Hematopoietic multipotent progenitor cell treated with erythropoietin and hydrocortisone succinate and interleukin-3 and kit ligand, for 15 days (in vitro differentiated cells): ENCODE measurements around the gene TIMP1.
"Not testable (repeated sequence)": the region's sequence is repeated elsewhere in the genome, so short reads cannot be mapped to it uniquely, and the experiment has no call there.

Experiments used
- DNase-seq: peaks from one replicate; pipeline ENCODE4 v3.0.0-alpha.2; 2015; ENCODE audit warnings: low spot score

Gene TIMP1

DNA sequence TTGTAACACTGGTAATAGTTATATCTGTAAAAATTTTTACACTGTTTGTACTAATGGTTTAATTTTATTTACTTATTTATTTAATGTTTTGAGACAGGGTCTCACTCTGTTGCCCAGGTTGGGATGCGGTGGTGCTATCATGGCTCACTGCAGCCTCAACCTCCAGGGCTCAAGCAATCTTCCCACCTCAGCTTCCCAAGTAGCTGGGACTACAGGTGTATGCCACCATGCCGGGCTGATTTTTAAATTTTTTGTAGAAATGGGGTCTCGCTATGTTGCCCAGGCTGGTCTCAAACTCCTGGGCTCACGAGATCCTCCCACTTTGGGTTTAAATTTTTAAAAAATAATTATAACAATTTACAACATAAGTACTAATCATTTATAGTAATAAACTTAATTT lies 20.9 kb downstream of the TIMP1 start:
- DNase-seq = not testable (repeated sequence)

DNA sequence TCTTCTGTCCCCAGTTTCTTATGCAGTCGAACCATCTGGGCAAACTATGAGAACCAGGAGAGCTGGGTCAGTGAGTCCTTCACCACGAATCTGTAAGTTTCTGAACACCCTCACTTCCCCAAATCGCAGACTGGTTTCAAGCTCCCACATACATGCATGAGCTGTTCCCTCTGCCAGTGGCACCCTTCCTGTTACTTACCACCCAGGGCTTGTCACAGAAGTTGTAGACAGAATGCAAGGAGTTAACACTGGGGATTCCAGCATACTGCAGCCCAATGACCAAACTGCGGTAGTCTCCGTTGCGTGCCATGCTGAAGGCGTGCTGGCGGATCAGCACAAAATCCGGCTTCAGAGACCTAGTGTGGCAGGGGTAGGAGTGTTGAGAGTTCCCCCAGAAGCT lies 22.8 kb downstream of the TIMP1 start:
- no peak for DNase-seq

DNA sequence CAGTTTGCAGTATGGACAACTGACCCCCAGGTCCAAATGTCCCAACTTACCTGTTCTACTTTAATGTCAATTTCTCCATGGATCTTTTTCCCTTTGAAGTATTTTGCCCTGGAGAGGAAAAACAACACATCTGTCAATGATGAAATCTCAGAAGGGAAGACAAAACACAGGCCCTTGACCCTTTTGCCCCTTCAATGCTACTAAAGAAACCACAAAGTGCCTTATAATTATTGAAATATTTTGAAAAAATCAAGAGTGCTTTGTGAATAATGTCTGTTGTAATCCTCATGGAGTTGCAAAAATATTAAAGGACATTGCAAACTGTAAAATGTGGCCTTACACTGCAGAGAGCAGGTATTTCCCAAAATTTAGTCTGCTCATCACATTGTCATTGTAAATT lies 24.9 kb downstream of the TIMP1 start:
- DNase-seq = no peak

DNA sequence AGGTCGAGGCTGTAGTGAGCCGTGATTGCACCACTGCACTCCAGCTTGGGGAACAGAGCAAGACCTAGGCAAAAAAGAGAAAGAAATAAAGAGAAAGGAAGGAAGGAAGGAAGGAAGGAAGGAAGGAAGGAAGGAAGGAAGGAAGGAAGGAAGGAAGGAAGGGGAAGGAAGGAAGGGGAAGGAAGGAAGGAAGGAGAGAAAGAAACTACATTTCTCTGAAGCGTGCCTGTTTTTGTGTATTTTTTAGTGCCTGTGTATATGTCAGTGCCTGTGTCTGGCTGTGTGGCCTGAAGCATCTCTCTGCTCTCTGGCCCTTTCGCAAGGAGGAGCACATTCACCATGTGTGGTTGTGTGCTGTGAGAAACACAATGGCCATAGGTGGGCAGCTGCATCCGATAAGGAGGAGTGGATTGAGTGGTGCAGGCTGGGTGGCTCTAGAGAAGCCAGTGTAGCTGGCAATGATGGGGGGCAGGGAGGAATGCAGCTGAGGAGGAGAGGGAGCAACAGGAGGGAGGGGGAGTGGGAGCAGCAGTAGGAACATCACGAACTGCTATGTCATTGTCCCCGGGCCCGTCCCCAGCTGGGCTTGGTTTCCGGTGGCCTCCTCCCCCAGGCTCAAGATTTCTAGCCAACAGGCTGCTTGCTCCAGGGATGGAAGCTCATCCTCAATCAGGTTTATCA lies 26.0 kb downstream of the TIMP1 start:
- DNase-seq = no peak

DNA sequence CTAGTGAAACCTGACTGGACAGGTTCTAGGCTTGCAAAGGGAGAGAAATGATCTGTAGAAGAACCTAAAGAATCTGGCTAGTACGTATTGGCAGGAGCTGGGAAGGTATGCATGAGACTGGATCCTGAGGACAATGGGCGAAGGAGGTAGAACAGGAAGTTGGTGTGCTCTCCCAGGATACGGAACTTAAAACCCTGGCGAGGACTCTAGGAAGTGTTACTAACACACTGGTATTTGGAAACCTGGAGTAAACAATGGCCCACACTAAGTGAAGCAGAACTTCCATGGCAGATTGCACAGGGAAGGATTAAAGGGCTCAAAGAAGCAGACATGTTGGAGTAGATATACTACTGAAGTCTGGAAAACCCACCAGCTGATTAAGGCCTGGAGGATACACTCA lies 28.3 kb downstream of the TIMP1 start:
- no peak for DNase-seq

DNA sequence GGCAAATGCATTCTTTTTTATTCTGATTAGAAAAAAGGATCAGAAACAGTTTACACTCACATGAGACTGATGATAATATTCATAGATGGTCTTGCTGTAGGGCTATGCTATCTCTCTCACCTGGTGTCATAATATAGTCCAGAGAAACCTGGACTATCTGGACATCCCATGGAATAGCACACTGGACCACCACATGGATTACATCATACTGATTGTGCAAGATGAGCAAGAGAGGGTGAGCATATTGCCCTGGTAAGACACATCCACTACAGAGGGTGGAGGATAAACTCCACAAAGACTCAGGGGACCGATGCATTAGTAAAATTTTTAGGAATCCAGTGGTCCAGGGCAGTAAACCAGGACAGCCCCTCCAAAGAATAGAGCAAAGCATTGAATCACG lies 29.3 kb downstream of the TIMP1 start:
- no peak for DNase-seq

DNA sequence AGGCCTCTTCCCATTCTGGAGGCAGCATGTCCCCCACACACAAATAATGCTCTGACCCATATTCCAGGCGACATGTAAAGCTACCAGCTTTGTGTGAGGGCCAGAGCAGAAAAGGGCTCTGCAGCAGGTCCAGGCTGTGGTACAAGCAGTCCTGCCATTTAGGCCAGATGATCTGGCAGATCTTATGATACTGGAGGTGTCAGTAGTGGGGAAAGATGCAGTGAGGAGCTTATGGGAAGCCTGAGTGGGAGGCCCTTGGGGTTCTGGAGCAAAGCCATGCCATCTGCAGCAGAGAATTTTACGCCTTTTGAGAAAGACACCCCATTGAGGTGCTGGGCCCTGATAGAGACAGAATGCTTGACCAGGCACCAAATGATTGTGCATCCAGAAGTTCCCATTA lies 29.7 kb downstream of the TIMP1 start:
- DNase-seq = no peak

DNA sequence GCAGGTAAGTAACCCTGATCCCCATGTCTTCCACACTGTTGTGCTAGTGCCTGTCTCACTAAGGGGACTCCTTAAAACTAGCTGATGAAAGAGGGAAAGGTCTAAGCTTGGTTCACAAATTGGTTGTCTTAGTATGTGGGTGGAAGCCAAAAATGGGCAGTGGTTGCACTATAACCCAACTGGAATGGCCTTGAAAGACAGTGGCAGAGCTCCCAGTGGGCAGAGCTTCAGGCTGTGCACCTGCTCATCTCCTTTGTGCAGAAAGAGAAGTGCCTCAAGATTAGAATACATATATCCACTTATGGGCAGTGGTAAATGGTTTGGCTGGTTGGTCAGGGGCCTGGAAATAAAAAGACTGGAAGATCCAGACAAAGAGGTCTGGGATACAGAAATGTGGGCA lies 30.2 kb downstream of the TIMP1 start:
- DNase-seq = no peak

DNA sequence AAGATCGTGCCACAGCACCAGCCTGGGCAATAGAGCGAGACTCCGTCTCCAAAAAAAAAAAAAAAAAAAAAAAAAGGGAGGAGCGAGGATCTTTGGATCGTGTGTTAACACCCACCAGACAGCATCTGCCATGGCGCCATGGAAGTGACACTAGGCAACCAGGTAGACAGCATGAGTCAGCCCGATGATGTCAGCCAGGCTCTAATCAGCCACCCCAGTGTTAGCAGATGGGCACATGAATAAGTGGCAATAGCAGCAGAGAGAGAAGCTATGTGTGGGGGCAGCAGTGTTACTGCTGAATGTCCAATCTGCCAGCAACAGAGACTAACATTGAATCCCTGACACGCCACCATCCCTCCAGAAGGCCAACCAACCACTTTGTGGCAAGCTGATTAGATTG lies 30.8 kb downstream of the TIMP1 start:
- DNase-seq = peak; percentile 2

DNA sequence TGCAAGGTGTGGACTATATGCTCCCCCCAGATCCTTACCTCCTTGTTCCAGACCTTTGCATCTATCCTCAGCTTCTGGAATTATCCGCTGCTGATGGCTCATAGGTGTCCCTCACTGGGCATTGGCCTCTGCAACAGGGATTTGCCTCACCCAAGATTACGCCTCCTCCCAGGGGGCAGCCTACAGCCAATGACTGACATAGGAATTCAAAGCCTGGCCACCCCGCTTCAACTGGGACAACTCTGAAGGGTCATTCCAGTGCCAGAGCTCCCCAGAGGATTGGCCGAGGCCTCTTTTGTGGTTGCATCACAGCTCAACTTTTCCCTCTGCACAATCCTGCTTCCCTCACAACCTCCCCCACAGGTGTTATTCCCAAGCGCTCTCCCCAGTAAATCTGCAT lies 32.4 kb downstream of the TIMP1 start:
- no peak for DNase-seq

DNA sequence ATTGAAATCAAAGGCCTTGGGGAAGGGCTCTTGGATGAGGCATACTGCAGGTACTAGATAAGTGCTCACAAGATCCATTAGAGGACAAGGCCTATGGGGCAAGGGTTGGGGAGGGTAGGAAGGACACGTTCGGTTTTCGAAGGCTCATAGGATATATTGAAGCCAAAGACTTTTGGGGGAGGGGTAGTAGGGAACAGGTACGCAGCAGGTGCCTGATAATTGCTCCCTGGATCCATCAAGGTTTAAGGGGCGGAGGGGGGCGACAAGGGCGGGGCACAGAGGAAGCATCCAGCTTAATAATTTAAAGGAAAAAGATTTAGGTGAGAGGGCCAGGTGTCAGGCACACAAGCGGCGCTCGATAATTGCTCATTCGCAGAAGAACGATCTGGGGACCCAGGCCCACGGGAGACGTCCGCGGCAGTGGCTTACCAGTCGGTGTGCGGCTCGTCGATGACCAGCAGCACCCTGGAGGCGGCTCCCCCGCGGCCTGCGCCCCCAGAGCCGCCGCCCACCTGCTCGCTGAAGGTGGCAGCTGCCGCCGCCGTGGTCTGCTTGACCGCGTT lies 36.8 kb downstream of the TIMP1 start:
- DNase-seq = no peak

DNA sequence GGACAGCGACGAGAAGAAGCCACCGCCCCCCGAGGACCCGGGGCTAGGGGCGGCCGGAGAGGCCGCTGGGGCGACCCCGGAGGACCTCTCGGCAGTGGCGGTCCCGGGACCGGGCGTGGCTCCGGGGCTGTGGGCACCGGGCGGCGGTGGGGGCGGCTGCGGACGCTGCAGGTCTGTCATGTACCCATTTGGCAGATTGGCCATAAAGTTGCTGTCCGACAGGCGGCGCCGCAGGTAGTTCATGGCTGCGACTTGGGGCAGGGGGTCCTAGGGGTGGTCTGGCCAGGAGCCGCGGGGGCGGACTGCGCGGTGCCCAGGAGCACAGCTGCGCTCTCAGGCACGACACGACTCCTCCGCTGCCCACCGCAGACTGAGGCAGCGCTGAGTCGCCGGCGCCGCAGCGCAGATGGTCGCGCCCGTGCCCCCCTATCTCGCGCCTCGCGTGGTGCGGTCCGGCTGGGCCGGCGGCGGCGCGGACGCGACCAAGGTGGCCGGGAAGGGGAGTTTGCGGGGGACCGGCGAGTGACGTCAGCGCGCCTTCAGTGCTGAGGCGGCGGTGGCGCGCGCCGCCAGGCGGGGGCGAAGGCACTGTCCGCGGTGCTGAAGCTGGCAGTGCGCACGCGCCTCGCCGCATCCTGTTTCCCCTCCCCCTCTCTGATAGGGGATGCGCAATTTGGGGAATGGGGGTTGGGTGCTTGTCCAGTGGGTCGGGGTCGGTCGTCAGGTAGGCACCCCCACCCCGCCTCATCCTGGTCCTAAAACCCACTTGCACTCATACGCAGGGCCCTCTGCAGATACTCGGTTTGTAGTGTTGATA lies 37.5 kb downstream of the TIMP1 start, which contains the start of gene SYN1:
Gene SYN1 (minus strand): TSS at position 372 of the 817 bp plus-strand sequence. CDS start 129 bp downstream, at position 243.
- DNase-seq = peak; percentile 71

DNA sequence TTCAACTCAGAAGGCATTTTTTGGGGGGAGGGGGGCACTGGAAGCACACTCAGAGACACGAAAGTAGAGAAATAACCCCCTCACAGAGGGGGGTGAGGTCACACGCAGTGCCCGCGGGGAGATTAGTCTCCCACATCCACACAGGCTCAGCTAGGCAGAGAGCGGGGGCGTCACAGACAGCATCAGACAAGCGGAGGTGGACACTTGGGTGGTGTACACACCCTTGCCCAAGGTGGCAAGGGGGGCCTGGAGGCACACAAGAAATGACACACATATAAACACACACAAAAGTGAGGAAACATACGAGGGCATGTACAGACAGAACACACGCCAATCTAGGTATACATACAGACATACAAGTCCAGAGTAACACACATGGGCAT lies 38.1 kb downstream of the TIMP1 start:
- no peak for DNase-seq

DNA sequence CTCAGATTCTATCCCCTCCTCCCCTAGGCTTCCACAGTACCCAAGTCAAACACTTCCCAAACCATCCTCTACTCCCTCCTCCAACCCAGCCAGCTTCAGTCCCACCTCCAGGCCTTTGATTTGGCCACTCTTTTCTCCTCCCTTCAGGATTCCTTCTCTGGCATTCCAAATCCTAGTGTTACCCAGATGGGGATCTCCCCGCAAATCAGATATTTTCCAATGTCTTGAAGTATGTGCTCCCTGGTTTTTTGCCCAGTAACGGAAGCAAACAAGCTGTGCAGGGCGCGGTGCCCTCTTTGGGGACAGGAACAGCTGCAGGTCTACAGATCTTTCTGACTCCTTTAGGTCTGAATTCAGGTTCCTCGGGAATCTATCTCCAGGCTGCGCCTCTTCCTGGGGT lies 39.6 kb downstream of the TIMP1 start:
- DNase-seq = no peak

DNA sequence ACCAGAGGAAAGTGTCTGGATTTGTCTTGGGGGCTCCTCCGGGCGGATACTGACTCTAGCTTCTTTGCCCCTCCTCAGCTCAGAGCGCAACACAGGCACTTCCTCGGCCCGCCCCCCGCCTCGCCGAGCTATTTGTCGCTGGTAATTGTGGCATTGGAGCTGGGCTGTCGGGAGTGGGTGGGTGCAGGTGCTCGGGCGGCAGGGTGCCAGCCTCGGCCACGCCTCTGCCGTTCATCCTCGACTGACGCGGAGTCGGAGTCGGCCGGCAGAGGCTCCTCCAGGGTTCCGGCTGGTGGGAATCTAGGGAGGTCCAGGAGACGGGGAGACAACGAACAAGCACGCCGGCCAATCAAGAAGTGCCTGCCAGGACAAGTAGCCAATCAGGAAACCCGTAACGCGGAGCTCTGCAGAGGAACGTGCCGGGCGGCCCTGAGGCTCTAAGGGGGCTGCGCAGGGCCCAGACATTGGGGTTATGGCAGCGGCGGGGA lies 41.3 kb downstream of the TIMP1 start:
- DNase-seq = no peak

DNA sequence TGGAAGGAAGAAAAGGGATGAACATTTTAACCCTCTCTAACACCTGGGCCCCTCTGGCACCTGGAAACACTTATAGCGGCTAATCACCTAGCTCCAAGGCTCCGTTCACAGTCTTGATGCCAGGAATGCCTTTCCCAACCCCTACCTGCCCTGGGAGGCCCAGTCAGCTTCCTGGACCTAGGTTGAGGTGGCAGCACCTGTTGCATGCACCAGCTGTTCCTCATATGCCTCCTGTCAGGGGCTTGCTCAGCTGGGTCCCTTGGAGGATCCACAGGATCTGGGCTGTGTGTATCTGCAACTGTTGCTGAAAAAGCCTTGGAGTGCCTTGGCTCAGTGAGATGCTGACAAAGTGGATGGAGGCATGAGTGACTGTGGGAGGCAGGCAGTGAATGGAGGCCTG lies 43.1 kb downstream of the TIMP1 start:
- DNase-seq = no peak

DNA sequence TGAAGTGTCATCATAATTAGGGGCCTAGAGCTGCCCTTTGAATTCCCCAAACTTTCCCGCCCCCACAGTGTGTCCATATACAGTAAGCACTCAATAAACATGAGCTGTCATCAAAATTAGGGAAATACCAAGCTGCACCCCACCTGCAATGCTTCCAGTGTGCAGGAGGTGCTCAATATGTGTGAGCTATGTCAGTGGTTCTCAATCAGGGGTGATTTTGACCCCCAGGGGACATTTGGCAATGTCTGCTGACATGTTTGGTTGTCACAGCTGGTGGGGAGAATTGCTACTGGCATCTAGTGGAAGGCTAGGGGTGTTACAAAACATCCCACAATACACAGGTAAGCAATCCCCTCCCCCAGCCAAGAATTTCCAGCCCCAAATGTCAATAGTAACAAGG lies 46.7 kb downstream of the TIMP1 start:
- DNase-seq = no peak

DNA sequence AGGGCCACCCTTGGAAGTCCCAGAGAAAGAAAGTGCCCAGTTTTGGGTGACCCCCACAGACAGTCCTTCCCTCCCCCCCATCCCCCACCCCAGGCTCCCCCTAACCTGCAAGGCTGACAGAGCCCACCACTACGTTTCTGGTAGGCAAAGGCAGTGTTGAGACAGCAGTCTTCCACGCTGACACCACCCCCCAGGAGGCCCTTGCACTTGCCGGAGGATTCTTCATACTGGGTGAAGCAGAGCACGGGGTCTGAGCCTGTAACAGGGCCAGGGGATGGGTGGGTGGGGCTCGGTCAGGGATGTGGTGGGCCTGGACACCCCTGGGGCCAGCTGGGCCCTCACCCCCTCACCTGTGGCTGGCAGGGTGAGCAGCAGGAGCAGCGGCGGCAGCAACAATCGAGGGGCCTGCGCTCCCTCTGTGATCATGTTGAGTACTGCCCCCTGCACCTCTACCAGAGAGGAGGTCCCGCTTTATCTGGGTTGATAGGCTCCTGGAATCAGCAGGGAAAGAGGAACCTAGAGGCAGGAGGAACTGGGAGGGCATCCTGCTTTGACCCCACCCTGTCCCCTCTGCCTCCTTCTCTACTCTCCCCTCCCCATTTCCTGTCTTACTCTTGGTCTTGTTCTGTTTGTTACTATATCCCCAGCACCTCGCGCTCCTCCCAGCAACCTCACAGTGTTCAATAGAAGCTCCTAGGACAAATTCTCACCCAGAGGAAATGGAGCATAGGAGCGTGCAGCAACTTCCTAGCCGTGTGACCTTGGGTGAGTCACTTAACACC lies 47.4 kb downstream of the TIMP1 start, which contains the start of gene CFP:
Gene CFP (minus strand): TSS at position 512 of the 782 bp plus-strand sequence. CDS start 86 bp downstream, at position 426.
- DNase-seq = no peak

DNA sequence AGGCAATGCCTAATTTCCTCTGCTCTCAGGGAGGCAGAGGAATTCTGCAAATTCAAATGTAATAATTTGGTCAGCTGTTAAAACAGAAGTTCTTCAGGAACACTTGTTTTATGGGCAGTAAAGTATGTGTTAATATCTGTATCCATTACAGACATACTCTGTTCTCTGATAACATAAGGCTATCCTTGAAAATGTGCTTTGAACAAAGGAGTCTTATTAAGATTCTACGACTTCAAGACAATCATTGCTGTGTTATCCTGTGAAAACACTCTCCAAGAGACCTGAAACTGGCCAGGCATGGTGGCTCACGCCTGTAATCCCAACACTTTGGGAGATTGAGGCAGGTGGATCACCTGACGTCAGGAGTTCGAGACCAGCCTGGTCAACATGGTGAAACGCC lies 49.4 kb downstream of the TIMP1 start:
- DNase-seq = no peak

DNA sequence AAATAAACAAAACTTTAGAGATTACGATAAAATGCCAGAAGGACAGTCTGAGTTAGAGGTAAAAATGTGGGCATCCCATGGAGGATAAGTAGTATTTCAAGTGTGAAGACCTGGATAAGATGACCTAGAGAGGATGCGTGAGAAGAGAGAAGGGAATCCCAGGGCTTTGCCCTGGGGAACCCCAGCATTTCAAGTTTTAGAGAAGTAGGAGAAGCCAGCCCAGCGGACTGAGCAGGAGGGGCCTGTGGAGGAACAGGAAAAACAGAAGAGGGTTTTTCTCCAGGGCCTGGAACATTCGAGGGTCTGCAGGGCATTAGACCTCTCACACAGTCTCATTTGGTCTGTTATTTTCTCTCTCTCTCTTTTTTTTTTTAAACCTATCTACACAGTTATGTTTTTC lies 50.4 kb downstream of the TIMP1 start:
- DNase-seq = no peak

DNA sequence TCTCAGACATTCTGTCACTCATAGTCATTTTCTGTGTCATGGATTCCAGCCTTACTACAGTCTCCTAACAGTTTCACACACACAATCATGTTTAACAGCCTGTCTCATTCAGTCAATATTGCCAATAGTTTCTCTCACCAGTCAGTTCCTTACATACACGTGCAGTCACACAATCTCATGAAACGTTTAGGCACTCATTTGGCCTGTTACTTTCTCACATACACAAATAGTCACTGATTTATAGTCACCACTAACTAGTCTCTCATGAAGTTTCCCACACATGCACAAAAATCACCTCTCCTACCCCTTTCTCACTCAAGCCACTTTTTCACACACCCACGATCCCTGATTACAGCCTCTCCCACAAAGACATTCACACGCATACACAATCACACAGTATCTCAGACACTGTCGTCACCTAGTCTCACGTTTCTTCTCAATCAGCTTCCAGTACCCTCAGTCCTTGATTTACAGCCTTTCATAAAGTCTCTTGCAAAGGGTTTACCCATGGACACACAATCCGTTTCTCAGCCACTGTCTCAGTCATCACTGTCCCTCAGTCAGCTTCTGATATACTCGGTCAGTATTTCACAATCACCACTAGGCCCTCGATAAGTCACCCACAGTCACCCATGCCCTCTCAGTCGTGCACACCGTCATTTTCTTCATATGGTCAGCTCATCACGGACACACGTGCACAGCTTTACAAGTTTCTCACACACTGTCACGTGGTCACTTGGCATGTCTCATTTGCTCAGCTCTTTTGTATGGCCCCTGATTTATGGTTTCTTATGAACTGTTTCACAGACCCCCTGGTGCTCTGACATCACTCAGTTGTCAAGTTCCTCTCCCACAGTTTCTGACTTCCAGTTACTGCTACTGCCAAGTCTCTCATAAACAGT lies 51.7 kb downstream of the TIMP1 start:
- DNase-seq = no peak
